ENCODE data around the gene ASTN2.

The ASTN2 gene

DNA sequence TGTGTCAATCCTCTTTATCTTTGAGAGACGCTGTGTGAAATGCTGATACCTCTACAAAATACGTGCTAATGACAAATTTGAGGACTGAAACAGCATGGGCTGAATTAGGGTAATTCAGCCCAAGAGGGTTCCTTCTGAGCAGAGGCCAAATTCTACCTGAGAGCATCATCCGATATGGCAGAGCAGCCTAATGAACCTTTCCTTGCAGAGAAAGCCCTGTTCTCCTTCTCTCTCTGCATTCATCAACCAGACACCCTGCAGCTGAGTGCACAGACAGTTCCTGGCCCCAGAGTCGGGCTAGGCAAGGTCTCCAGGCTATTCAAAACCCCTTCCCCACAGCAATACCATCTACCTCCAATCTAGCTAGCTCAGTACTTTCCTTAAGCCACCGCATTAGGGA is 649.8 kb downstream of the ASTN2 start:
- no peak for DNase-seq (ENCODE audit: low read depth)
- no peak overlapping the region for H3K4me3 ChIP-seq (ENCODE audit: low read depth, low read length)

DNA sequence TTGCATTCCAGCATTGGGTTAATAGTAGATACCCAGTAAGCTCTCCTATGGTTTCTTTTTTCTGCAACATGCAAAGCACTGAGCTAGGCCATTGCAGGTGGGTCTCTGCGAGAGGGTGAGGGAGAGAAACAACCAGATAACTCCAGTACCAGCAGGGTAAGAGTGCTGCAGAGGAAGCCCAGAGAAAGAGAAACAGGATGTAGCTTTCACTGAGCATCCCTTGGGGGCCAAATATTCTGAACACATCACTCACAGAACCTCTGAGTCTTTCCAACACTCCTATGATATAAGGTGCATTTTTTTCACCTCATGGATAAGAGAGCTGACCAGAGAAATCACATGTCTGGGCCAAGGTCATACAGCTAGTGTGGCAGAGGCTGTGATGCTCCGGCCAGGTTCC is 651.1 kb downstream of the ASTN2 start:
- no peak for DNase-seq (ENCODE audit: low read depth)
- H3K4me3 ChIP-seq (ENCODE audit: low read depth, low read length), result no peak overlapping the region

DNA sequence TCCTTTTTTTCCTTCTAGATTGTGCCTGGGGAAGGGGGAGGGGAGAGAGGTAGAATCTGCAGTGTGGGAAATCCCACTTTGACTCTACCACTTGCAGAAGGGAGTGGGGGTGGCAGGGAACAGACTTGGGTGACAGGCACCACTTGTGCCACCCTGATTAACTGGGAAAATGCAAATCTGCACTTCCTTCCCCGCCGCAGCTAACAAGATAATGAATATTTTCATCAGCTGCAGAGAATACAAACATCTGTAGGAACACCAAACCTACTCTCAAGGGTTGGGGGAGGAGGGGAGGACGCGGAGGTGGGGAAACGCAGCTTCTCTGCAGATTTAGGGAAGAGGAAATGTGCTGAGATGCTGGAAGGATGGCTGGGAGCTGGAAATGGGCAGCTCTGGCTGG is 654.2 kb downstream of the ASTN2 start:
- H3K4me3 ChIP-seq (ENCODE audit: low read depth, low read length), result no peak overlapping the region
- DNase-seq (ENCODE audit: low read depth), result no peak

DNA sequence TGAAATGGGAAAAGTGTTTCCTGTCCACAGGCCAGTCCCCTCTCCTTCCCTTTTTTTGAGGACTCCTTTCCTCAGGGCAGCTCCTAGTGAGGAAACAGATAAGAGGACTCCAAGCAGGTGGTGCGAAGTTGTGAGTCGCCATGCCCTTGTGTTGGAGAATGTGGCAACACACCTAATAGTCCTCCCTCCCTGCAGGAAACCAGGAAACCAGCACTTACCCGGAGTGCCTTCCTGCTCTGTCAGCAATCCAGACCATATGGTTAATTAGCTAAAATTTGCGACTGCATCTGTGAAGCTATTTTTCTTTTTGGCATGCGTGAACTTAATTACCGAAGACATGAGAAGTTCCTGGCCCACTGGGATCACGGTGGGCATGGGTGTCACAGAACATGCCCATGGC is 657.8 kb downstream of the ASTN2 start:
- no peak overlapping the region for H3K4me3 ChIP-seq (ENCODE audit: low read depth, low read length)

DNA sequence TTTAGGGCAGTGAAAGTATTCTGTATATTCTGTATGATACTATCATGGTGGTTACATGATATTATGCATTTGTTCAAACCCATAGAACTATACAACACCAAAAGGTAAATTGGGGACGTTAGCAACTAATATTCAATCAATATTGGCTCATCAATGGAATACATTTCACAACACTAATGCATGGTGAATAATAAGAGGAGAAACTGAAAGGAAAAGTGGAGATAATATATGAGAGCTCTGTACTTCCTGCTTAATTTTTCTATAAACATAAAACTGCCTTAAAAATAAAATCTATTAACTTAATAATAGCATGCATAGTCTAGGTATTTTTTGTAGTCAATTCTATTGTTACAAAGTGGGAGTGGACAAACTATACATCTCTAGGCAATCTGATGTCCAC is 661.5 kb downstream of the ASTN2 start:
- no peak overlapping the region for H3K4me3 ChIP-seq (ENCODE audit: low read depth, low read length)
- DNase-seq (ENCODE audit: low read depth), result no peak

More for the DNA sequence above, 657.8 kb downstream of the ASTN2 start:
- no peak for DNase-seq (ENCODE audit: low read depth)

- H3K4me3 ChIP-seq (ENCODE audit: low read depth, low read length), result no peak overlapping the region
- DNase-seq (ENCODE audit: low read depth), result no peak
These were observed 664.3 kb downstream of the ASTN2 start for GRCh38 chr9:116750510-116750909.

- no peak for DNase-seq (ENCODE audit: low read depth)
- no peak overlapping the region for H3K4me3 ChIP-seq (ENCODE audit: low read depth, low read length)
These were observed 665.1 kb downstream of the ASTN2 start for GRCh38 chr9:116749772-116750171.

DNA sequence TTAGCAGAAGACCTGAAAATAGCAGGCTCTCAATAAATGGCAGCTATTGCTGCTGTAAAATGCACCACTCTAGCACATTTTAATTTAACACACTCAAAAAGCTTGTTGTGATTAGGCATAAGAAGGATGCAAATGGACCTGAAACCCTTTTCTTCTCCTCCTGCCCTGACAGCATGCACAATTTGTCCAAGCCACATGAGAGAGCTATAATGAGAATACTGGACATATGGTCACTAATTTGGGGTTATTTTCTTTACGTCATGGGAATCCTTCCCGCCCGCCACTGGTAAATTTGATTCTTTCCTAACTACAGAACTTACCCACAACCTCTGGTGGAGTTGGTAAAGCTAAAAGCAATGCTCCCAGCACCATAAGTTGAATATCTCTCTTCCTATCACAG is 665.7 kb downstream of the ASTN2 start:
- DNase-seq (ENCODE audit: low read depth), result no peak
- H3K4me3 ChIP-seq (ENCODE audit: low read depth, low read length), result no peak overlapping the region

GRCh38 chr9:116741742-116742141 is 673.1 kb downstream of the ASTN2 start:
- DNase-seq (ENCODE audit: low read depth), result no peak
- no peak overlapping the region for H3K4me3 ChIP-seq (ENCODE audit: low read depth, low read length)

DNA sequence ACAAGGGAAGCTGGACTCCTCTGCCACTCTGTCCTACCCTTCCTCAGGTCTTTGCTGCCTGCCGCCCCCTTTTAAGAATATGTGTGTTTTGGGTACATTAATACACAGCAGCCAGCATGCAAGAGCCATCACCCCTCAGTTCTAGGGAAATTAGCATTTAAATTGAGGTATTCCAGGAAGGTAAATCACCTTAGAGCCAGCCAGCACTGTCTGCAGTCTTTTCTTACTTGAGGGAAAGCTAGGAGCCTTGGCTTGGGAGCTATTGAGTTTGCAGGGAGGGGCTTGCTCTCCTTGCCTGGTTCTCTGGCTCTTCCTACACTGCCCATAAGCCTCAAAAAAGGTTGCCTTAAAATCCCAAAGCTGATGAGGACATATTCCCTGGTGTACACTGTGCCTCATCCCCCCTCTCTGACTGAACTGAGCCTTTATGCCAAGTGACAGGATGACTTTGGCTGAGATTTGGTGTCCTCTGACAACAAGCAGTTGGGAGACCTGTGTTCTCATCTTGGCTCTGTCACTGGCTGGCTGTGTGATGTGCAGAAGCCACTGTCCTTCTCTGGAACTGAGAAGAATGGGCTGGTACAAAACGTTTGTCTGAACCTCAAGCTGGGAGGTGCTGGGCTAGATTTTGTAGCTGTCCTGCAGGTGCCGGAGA is 673.6 kb downstream of the ASTN2 start:
- no peak for DNase-seq (ENCODE audit: low read depth)
- H3K4me3 ChIP-seq (ENCODE audit: low read depth, low read length), result no peak overlapping the region

DNA sequence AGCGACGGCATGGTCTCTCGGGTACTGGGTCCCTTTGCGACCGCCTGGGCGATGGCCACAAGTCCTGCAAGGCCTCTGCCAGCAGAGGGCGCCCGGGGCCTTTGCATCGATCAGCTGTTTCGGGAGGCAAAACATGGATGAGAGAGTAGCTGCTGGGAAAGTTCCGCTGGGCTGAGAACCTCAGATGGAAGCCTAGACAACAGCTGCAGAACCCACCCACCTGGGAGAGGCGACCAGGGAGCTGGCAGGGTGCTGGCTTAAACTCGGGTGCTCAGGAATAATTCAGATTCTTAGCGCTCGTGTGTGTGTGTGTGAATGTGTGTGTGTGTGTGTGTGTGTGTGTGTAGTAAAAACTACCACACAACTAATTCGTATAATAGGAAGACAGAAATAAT is 677.7 kb downstream of the ASTN2 start:
- DNase-seq (ENCODE audit: low read depth), result peak; percentile 18

DNA sequence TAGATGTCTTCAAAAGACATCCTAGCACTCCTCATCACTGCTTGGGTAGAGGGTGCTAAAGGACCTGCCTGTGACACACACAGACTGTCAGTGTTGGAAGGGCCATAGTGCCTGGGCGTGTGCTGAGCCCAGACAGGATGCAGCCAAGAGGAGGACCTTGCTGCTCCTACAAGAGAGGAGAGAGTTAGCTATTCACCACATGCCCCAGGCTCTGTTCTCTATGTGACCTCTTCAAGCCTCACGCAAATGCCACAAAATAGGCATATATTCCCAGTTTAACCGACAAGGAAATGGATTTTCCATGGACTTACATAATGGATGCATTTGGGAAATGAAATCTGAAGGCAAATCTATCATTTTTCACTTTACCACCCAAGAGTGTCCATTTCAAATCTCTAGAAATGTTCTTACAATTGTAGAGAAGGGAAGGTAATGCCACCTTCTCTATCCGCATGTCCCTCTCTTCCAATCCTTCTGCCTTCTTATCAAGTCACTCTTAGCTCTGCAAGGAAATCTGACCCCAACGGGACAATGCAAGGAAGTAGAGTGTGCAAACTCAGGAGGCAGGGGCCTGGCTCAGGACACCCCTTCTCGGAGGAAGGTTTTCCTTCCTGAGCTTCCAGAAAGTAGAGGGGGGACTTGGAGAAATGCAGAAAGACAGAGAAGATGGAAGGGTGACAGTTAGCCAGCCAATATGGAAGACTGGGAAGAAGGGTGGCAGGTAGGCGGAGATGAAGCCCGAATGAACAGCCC is 678.3 kb downstream of the ASTN2 start:
- DNase-seq (ENCODE audit: low read depth), result no peak
- no peak overlapping the region for H3K4me3 ChIP-seq (ENCODE audit: low read depth, low read length)

More for the DNA sequence above, 677.7 kb downstream of the ASTN2 start:
- H3K4me3 ChIP-seq (ENCODE audit: low read depth, low read length), result no peak overlapping the region

- H3K4me3 ChIP-seq (ENCODE audit: low read depth, low read length), result no peak overlapping the region
- no peak for DNase-seq (ENCODE audit: low read depth)
These were observed 681.7 kb downstream of the ASTN2 start for GRCh38 chr9:116733010-116733641.

DNA sequence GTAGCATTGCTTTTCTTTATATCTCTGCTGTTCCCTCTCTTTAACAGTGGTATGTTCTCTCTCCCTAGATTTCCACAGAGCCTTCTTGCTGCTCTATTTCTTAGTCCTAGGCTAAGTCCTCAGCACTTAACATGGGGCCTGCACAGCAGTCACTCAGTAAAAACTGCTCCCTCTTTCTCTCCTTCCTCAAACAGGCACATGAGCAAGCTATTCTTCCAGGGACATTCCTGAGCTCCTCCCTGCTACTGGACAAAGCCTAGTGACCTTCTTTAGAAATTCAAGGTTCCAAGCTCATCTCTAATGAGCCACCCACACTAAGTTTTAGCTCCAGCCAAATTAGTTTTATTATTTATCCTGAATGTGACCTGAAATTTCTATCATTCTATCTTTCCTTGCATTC is 688.3 kb downstream of the ASTN2 start:
- DNase-seq (ENCODE audit: low read depth), result no peak
- H3K4me3 ChIP-seq (ENCODE audit: low read depth, low read length), result no peak overlapping the region

DNA sequence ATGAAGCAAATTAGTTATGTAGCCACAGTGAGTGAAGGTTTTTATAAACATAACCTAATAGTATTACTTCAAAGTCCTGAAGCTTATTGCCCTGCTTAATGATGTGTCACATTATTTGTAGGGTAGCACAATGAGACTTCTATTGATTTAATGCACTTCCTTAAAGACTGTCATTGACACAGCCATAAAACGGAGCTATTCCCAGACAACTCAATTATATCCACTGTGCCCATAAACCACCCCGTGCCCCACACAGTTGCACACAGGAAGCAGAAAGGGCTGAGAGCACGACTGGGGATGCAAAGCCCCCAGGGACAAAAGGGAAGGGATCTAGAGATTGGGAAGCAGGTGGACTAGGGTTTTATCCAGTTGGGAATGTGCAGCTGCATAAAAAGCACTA is 690.7 kb downstream of the ASTN2 start:
- no peak for DNase-seq (ENCODE audit: low read depth)
- no peak overlapping the region for H3K4me3 ChIP-seq (ENCODE audit: low read depth, low read length)

DNA sequence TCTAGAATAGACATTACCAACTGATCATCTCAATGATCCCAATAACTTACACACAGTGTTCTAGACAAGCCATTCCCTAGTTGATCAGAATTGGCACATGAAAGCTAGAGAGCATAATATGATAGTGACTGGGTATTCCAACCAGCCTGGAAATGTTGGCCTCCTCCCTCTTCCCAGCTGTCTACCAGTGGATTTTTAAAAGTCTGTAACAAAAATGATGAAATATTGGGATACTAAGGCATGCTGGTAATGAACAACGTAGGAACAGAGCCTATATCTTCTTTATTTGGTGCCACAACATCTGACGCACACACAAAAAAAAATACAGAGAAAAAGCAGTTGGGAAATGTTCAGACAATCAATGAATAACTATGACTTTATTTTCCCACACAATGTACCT is 692.9 kb downstream of the ASTN2 start:
- DNase-seq (ENCODE audit: low read depth), result no peak
- no peak overlapping the region for H3K4me3 ChIP-seq (ENCODE audit: low read depth, low read length)

DNA sequence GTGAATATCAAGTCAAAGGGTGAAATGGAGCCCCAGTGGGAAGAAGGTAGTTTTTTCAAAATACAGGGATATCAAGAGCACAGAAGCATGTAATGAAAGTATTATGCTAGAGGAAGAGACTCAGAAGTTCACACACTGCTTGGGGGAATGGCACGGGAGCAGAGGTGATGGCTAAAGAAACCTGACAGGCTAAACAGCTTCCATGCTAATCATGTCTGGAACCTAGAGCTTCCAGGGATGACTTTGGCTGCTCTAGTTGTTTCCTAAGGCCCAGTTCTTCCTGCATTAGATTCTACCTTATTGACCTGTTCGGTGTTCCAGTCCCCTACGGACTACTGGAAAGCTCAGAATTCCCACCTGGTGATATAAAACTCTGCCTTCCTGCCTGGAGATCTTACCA is 693.4 kb downstream of the ASTN2 start:
- no peak overlapping the region for H3K4me3 ChIP-seq (ENCODE audit: low read depth, low read length)
- no peak for DNase-seq (ENCODE audit: low read depth)

DNA sequence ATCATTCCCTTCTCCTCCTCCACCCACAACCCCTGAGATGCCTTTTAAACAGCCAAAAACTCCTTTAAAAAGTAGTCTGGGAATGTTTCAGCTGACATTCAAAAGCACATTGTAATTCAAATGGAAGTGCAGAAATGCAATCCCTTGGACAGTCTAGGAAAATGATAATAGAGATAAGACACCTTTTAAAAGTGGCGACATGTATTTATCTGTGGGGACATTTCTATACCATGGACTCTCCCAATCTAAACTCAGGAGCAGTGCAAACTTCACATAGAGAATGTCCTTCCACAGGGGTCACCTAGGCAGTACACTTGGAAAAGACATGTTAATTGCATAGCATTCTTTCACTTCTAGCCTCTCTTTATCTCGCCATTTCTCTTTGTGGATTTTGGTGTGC is 694.7 kb downstream of the ASTN2 start:
- no peak for DNase-seq (ENCODE audit: low read depth)
- no peak overlapping the region for H3K4me3 ChIP-seq (ENCODE audit: low read depth, low read length)

GRCh38 chr9:116718111-116718510 is 696.7 kb downstream of the ASTN2 start:
- no peak for DNase-seq (ENCODE audit: low read depth)
- no peak overlapping the region for H3K4me3 ChIP-seq (ENCODE audit: low read depth, low read length)

GRCh38 chr9:116717150-116717549 is 697.7 kb downstream of the ASTN2 start:
- H3K4me3 ChIP-seq (ENCODE audit: low read depth, low read length), result no peak overlapping the region
- DNase-seq (ENCODE audit: low read depth), result peak; percentile 16

- H3K4me3 ChIP-seq (ENCODE audit: low read depth, low read length), result no peak overlapping the region
- no peak for DNase-seq (ENCODE audit: low read depth)
These were observed 698.4 kb downstream of the ASTN2 start for GRCh38 chr9:116716438-116716837.
